DOHH2 (cell line): Measurements from ENCODE around the gene MGP.

Source experiments
- EZH2phosphoT487 ChIP-seq: fragments of 200-600 bp; sonication (generic); IDR thresholded peaks from 2 replicates; pipeline ENCODE4 v1.6.1; 2017; ENCODE audit warnings: borderline replicate concordance, mild to moderate bottlenecking, antibody characterized with exemption, low read length, moderate library complexity, mixed read lengths
- TF ChIP-seq, protein P1 (sequence below): fragments of 200-600 bp; sonication (generic); IDR thresholded peaks from one replicate; pipeline ENCODE4 v1.5.1; 2014; ENCODE audit warnings: antibody characterized with exemption, mild to moderate bottlenecking, low read depth, low read length; ENCODE audit not compliant: poor library complexity, severe bottlenecking

DNA sequence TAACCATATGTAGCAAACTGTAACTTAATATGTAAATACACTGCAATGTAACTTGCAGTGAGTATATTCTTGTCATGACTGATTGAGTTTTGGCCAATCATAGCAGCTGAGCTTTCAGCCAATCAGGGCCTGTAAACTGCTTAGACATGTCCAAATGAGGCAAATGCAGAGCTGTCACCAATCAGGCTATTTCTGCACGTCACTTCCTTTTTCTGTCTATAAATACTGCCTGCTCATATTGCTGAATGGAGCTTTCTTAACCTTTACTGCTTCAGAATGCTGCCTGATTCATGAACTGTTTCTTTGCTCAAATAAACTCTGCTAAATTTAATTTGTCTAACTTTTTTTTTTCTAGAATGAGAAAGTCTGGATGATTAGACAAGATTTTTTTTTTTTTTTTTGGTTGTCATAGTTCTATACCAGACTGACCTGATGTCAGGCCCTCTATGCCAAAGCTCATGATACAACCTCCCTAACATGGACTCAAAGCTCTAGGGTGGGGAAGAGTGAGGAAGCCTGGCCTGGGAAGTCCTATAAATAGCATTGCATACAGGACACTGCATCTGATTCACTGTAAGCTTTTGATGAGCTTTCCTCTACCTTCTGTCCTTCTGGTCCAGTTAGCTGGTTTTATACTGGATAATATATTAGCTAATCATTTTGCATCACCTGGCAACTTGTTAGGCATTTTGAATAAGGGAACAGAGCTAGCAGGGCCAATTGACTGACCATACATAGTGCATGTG is 12.0 kb downstream of the MGP start:
- TF ChIP-seq, protein P1, sequence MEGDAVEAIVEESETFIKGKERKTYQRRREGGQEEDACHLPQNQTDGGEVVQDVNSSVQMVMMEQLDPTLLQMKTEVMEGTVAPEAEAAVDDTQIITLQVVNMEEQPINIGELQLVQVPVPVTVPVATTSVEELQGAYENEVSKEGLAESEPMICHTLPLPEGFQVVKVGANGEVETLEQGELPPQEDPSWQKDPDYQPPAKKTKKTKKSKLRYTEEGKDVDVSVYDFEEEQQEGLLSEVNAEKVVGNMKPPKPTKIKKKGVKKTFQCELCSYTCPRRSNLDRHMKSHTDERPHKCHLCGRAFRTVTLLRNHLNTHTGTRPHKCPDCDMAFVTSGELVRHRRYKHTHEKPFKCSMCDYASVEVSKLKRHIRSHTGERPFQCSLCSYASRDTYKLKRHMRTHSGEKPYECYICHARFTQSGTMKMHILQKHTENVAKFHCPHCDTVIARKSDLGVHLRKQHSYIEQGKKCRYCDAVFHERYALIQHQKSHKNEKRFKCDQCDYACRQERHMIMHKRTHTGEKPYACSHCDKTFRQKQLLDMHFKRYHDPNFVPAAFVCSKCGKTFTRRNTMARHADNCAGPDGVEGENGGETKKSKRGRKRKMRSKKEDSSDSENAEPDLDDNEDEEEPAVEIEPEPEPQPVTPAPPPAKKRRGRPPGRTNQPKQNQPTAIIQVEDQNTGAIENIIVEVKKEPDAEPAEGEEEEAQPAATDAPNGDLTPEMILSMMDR, result no peak
- no peak for TF ChIP-seq EZH2phosphoT487
